ENCODE results near the gene CDKN1C. TPM values are rescaled to one million over a fixed set of nuclear protein-coding genes. Genes with fewer than 3 reads are reported as not detected.
"Not testable (repeated sequence)": the region's sequence is repeated elsewhere in the genome, so short reads cannot be mapped to it uniquely, and the experiment has no call there.

CDKN1C gene
- total RNA-seq, 4 donors from 2014 or later = 87.0 to 201 (median 121) TPM

DNA sequence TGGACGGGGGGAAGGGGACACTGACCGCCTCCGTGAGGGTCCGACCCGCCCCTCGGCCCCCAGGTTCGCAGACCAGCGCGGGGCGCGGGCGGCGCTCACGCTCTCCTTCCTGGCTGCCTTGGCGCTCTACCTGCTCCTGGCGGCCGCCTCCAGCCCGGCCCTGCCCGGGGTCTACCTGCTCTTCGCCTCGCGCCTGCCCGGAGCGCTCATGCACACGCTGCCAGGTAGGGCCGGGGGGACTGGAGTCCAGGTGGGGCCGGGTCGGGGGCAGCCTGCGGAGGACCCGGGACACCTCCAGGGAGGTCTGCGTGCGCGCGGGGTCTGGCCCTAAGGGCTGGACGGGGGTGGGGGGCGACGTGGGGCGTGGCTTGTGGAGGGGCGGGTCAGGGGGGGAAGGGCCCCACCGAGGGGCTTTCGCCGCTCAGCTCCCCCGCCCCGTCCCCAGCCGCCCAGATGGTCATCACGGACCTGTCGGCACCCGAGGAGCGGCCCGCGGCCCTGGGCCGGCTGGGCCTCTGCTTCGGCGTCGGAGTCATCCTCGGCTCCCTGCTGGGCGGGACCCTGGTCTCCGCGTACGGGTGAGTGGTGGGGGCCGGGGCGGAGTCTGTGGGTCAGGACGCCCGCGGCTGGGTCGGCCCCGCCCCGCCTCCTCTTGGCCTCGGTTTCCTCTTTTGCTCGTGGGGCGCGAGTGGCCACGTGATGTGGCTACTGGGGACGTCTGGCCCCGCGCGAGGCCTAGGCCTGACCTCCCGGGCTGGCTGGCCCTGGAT, 23.7 kb upstream of the CDKN1C start:
- H3K27me3 ChIP-seq = peaks cover 40% of the 10 kb centered on the region
- peaks cover 0 to 23% of the 10 kb centered on the region in 2 donors for H3K36me3 ChIP-seq
- no peak overlapping the region for H3K27ac ChIP-seq
- peak; percentile 50 for ATAC-seq
- H3K4me3 ChIP-seq = peak overlapping the region in 1 of 2 donors; percentile 39
- peaks cover 0 to 6% (median 0%) of the 10 kb centered on the region in 3 donors for H3K9me3 ChIP-seq
- H3K4me1 ChIP-seq = peaks cover 0 to 17% (median 7%) of the 10 kb centered on the region in 3 donors
- TF ChIP-seq POLR2A (IDR thresholded peaks at IDR 0.05) (no peak), EP300 (IDR thresholded peaks at IDR 0.05) (no peak)
- WGBS, 2 donors (ENCODE audit: low coverage in 1 of 2) = no CpG with 5 or more reads among the region's 78 CpGs

DNA sequence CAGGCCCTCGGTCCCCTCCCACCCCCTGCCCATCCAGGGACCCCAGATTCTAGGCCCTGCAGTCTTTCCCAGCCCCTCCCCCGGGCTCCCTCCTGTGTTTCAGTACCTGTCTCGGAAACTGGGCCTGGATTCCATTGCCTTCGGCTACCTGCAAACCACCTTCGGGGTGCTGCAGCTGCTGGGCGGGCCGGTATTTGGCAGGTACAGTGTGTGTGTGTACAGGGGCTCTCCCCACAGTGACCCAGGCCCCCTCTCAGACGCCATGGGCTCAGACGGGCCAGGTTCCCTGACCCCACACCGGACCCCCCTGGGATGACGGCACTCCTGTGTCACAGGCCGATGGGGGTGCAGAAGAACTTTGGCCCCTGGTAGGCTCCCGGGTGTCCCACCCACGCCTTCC, 22.6 kb upstream of the CDKN1C start:
- peaks cover 0 to 29% (median 9%) of the 10 kb centered on the region in 3 donors for H3K4me1 ChIP-seq
- WGBS, 2 donors (ENCODE audit: low coverage in 1 of 2) = no CpG with 5 or more reads among the region's 14 CpGs
- no peak for ATAC-seq
- peaks cover 40% of the 10 kb centered on the region for H3K27me3 ChIP-seq
- H3K4me3 ChIP-seq = no peak overlapping the region
- H3K9me3 ChIP-seq = peaks cover 0 to 6% (median 0%) of the 10 kb centered on the region in 3 donors
- no peak overlapping the region for H3K27ac ChIP-seq
- TF ChIP-seq POLR2AphosphoS5 (IDR thresholded peaks at IDR 0.05) (no peak), POLR2A (IDR thresholded peaks at IDR 0.05) (no peak)
- TF ChIP-seq, protein P1, sequence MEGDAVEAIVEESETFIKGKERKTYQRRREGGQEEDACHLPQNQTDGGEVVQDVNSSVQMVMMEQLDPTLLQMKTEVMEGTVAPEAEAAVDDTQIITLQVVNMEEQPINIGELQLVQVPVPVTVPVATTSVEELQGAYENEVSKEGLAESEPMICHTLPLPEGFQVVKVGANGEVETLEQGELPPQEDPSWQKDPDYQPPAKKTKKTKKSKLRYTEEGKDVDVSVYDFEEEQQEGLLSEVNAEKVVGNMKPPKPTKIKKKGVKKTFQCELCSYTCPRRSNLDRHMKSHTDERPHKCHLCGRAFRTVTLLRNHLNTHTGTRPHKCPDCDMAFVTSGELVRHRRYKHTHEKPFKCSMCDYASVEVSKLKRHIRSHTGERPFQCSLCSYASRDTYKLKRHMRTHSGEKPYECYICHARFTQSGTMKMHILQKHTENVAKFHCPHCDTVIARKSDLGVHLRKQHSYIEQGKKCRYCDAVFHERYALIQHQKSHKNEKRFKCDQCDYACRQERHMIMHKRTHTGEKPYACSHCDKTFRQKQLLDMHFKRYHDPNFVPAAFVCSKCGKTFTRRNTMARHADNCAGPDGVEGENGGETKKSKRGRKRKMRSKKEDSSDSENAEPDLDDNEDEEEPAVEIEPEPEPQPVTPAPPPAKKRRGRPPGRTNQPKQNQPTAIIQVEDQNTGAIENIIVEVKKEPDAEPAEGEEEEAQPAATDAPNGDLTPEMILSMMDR (IDR thresholded peaks at IDR 0.05) = no peak
- peaks cover 0 to 23% of the 10 kb centered on the region in 2 donors for H3K36me3 ChIP-seq

DNA sequence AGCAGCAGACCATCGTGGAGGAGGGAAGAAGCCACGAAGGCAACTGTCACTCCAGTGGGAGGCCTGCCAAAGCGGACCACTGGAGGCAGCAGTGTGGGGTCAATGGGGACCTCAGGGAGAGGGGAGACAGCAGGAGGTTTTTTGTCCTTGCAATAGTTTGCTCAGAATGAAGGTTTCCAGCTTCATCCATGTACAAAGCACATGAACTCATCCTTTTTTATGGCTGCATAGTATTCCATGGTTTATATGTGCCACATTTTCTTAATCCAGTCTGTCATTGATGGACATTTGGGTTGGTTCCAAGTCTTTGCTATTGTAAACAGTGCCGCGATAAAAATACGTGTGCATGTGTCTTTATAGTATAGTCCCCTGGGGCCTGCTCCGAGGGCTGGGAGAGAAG, 19.7 kb upstream of the CDKN1C start:
- not testable (repeated sequence) for H3K9me3 ChIP-seq, H3K4me3 ChIP-seq, H3K27ac ChIP-seq, ATAC-seq
- H3K4me1 ChIP-seq = peaks cover 0 to 50% (median 19%) of the 10 kb centered on the region in 3 donors
- H3K27me3 ChIP-seq = peaks cover 40% of the 10 kb centered on the region
- H3K36me3 ChIP-seq = peaks cover 0 to 23% of the 10 kb centered on the region in 2 donors
- 83% methylated on average over 7 of the region's 7 CpGs; no CpG with 5 or more reads in 1 of the 2 donors for WGBS, 2 donors (ENCODE audit: low coverage in 1 of 2)

DNA sequence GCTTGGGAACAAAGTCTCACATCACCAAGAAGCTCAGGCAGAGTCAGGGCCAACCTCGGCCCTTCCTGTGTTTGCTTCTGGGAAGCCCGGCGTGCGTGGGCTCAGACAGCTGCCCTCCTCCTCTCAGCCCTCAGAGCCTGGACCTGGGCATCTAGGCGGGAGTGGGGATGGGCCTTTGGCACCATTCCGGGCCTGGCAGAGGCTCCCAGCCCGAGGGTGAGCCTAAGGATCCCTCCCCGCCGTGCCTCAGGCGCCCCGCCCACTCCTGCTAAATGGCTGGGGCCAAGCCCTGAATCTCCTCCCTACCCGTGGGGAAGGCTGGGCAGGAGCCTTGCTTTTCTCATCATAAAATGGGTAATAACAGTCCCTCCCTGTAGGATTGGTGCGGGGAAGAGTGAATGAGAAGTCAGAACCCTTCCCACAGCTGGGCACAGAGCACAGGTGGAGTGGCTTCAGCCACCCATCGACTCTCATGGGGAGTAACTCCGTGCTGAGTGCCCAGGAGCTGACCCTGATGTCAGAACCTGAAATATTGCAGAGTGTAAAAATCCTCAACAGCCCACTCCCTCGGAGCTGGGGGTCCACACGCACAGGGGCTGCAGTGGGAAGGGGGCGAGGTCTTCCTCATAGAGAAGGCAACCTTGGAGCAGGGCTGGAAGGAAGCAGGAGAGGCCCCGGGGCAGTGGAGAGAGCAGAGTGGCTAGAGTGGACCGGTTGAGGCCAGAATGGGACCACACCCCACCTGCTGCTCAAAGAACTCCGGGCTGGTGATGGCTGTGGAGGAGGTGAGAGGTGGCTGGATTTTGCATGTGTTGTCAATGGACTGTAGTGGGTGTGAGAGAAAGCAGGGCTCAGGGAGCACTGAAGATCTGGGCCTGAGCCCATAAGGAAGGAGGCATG, 18.8 kb upstream of the CDKN1C start:
- Histone ChIP-seq H3K9me3 (peaks cover 0 to 6% (median 0%) of the 10 kb centered on the region in 3 donors), H3K4me1 (peaks cover 0 to 53% (median 18%) of the 10 kb centered on the region in 3 donors), H3K27me3 (peaks cover 34% of the 10 kb centered on the region), H3K27ac (no peak overlapping the region), H3K4me3 (no peak overlapping the region), H3K36me3 (peaks cover 0 to 23% of the 10 kb centered on the region in 2 donors)
- TF ChIP-seq POLR2A (IDR thresholded peaks at IDR 0.05) (no peak), POLR2AphosphoS5 (IDR thresholded peaks at IDR 0.05) (no peak), EP300 (IDR thresholded peaks at IDR 0.05) (no peak)
- TF ChIP-seq, protein P1 (IDR thresholded peaks at IDR 0.05) = no peak
- 59 to 90% methylated on average over 4 to 5 of the region's 21 CpGs for WGBS, 2 donors (ENCODE audit: low coverage in 1 of 2)
- no peak for ATAC-seq

GRCh38 chr11:2903672-2904011, 18.1 kb upstream of the CDKN1C start:
- TF ChIP-seq POLR2A (IDR thresholded peaks at IDR 0.05) = no peak
- no peak for ATAC-seq
- no peak overlapping the region for H3K27ac ChIP-seq
- H3K4me1 ChIP-seq = peaks cover 0 to 53% (median 12%) of the 10 kb centered on the region in 3 donors
- no peak overlapping the region for H3K4me3 ChIP-seq
- 85% methylated on average over 5 of the region's 7 CpGs; no CpG with 5 or more reads in 1 of the 2 donors for WGBS, 2 donors (ENCODE audit: low coverage in 1 of 2)
- peaks cover 0 to 6% (median 0%) of the 10 kb centered on the region in 3 donors for H3K9me3 ChIP-seq
- H3K36me3 ChIP-seq = peaks cover 0 to 23% of the 10 kb centered on the region in 2 donors
- peaks cover 26% of the 10 kb centered on the region for H3K27me3 ChIP-seq
